ENCODE measurements around the gene PPFIA3.

Gene PPFIA3

DNA sequence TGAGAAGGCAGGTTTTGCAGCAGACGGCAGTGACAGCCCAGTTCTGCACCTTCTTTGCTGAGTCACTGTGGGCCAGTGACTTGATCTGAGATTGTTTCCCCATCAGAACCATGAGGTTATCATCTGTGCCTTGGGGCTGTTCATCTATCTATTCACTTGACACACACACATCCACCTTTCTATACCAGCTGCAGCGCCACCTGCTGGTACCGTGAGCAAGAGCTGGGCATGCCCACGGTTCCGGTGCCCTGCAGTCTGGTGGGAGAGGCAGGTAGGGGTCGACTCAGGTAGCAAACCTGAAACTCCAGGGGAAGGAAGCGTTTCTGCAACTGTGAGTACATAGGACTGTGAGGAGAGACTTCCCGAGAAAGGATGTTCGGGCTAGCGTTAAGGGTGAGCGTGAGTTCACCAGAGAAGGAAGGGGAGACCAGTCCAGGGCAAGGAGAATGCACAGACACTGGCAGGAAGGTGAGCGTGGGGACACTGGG is 12.7 kb upstream of the PPFIA3 start:
- TF ChIP-seq, protein P1, sequence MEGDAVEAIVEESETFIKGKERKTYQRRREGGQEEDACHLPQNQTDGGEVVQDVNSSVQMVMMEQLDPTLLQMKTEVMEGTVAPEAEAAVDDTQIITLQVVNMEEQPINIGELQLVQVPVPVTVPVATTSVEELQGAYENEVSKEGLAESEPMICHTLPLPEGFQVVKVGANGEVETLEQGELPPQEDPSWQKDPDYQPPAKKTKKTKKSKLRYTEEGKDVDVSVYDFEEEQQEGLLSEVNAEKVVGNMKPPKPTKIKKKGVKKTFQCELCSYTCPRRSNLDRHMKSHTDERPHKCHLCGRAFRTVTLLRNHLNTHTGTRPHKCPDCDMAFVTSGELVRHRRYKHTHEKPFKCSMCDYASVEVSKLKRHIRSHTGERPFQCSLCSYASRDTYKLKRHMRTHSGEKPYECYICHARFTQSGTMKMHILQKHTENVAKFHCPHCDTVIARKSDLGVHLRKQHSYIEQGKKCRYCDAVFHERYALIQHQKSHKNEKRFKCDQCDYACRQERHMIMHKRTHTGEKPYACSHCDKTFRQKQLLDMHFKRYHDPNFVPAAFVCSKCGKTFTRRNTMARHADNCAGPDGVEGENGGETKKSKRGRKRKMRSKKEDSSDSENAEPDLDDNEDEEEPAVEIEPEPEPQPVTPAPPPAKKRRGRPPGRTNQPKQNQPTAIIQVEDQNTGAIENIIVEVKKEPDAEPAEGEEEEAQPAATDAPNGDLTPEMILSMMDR (IDR thresholded peaks at IDR 0.05), result peak; percentile 85
- Histone ChIP-seq H3K4me3 (ENCODE audit: low read depth, low read length) (no peak overlapping the region), H3K79me2 (peaks cover 2% of the 10 kb centered on the region), H3K36me3 (ENCODE audit: control insufficient read depth, insufficient read depth, low read length) (no peaks in the 10 kb centered on the region), H3K27me3 (ENCODE audit: control insufficient read depth, insufficient read depth, low read length) (no peaks in the 10 kb centered on the region), H3K27ac (no peak overlapping the region), H2AFZ (no peak overlapping the region), H3K9me3 (ENCODE audit: control insufficient read depth, low read length) (no peaks in the 10 kb centered on the region), H3K4me2 (ENCODE audit: low read length) (no peak overlapping the region), H3K4me1 (no peaks in the 10 kb centered on the region), H3K9ac (no peak overlapping the region)

DNA sequence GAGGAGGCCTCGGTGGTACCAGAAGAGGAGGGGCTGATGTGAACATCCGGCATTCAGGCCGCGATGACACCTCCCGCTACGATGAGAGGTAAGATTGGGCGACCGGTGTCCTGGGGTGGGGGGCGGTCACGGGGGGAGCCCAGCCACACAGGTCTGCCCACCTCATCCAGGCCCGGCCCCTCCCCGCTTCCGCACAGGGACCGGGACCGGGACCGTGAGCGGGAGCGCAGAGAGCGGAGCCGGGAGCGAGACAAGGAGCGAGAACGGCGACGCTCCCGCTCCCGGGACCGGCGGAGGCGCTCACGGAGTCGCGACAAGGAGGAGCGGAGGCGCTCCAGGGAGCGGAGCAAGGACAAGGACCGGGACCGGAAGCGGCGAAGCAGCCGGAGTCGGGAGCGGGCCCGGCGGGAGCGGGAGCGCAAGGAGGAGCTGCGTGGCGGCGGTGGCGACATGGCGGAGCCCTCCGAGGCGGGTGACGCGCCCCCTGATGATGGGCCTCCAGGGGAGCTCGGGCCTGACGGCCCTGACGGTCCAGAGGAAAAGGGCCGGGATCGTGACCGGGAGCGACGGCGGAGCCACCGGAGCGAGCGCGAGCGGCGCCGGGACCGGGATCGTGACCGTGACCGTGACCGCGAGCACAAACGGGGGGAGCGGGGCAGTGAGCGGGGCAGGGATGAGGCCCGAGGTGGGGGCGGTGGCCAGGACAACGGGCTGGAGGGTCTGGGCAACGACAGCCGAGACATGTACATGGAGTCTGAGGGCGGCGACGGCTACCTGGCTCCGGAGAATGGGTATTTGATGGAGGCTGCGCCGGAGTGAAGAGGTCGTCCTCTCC is 11.5 kb upstream of the PPFIA3 start:
- TF ChIP-seq, protein P1 (IDR thresholded peaks at IDR 0.05), result no peak
- no peak overlapping the region for H3K9ac ChIP-seq

DNA sequence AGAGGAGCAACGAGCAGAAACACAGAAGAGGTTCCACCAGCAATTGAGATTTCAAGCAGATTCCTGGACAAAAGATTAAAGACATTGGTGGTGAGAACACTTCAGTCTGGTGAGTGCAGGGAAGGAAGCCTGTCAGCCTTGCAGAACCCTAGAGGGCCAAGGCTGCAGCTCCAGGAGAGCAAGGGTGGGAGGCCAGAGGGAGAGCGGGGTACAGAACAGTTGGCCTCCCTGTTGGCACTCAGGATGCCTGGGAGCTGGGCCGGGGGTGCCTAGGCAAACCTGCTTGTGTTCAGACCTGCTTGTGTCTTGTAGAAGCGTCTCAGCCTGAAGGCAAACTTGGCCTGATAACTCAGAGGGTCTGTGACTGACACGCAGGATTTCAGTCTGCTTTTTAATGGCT is 10.3 kb upstream of the PPFIA3 start:
- Histone ChIP-seq H3K4me2 (ENCODE audit: low read length) (no peak overlapping the region), H3K9me3 (ENCODE audit: control insufficient read depth, low read length) (no peaks in the 10 kb centered on the region), H3K27ac (no peak overlapping the region), H3K4me1 (peaks cover 4% of the 10 kb centered on the region), H3K4me3 (ENCODE audit: low read depth, low read length) (no peak overlapping the region), H3K27me3 (ENCODE audit: control insufficient read depth, insufficient read depth, low read length) (no peaks in the 10 kb centered on the region), H3K36me3 (ENCODE audit: control insufficient read depth, insufficient read depth, low read length) (no peaks in the 10 kb centered on the region), H2AFZ (no peak overlapping the region), H3K79me2 (no peaks in the 10 kb centered on the region), H3K9ac (no peak overlapping the region)
- TF ChIP-seq, protein P1 (IDR thresholded peaks at IDR 0.05), result no peak

More for the DNA sequence above, 11.5 kb upstream of the PPFIA3 start:
- Histone ChIP-seq H3K79me2 (no peaks in the 10 kb centered on the region), H3K9me3 (ENCODE audit: control insufficient read depth, low read length) (no peaks in the 10 kb centered on the region), H3K27ac (no peak overlapping the region), H3K36me3 (ENCODE audit: control insufficient read depth, insufficient read depth, low read length) (no peaks in the 10 kb centered on the region), H3K4me3 (ENCODE audit: low read depth, low read length) (no peak overlapping the region), H3K27me3 (ENCODE audit: control insufficient read depth, insufficient read depth, low read length) (no peaks in the 10 kb centered on the region), H2AFZ (no peak overlapping the region), H3K4me2 (ENCODE audit: low read length) (no peak overlapping the region), H3K4me1 (no peaks in the 10 kb centered on the region)

DNA sequence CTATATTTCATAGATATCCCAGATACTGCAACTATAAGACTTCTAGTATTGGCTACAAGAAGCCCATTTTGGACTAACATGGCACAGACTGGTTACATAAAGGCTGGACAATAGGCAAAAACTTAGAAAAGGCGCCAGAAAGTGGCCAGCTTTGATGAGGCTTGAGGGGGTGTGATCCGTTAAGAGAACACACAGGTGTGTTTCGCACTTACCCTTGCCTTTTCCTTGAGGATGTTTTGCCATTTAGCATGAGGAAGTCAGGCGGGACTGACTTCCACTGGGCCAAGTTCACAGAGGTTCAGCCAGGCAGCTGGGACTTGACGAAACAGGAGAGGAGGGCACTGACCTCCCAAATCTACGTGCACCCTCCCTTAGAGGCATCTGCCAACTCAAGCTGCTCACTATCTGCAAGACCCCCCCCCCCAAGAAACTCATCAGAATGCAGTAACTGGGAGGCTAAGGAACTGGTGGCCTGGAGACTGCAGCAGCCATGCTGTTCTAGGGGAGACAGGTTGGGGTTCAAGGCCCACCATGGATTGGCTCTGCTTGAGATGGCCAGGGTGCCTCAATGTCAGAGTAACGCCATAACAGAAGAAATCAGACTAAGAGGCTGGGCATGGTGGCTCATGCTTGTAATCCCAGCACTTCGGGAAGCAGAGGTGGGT is 9.6 kb upstream of the PPFIA3 start:
- Histone ChIP-seq H3K4me1 (peaks cover 4% of the 10 kb centered on the region), H3K9me3 (ENCODE audit: control insufficient read depth, low read length) (no peaks in the 10 kb centered on the region), H3K4me2 (ENCODE audit: low read length) (no peak overlapping the region), H3K79me2 (no peaks in the 10 kb centered on the region), H3K36me3 (ENCODE audit: control insufficient read depth, insufficient read depth, low read length) (no peaks in the 10 kb centered on the region), H2AFZ (no peak overlapping the region), H3K9ac (no peak overlapping the region), H3K4me3 (ENCODE audit: low read depth, low read length) (no peak overlapping the region), H3K27ac (no peak overlapping the region), H3K27me3 (ENCODE audit: control insufficient read depth, insufficient read depth, low read length) (no peaks in the 10 kb centered on the region)
- TF ChIP-seq, protein P1 (IDR thresholded peaks at IDR 0.05), result no peak
